ENCODE measurements around the gene CACNG5. TPM values are rescaled to one million over a fixed set of nuclear protein-coding genes. Genes with fewer than 3 reads are reported as not detected.

CACNG5 gene
- total RNA-seq, 1 donor, result not detected

DNA sequence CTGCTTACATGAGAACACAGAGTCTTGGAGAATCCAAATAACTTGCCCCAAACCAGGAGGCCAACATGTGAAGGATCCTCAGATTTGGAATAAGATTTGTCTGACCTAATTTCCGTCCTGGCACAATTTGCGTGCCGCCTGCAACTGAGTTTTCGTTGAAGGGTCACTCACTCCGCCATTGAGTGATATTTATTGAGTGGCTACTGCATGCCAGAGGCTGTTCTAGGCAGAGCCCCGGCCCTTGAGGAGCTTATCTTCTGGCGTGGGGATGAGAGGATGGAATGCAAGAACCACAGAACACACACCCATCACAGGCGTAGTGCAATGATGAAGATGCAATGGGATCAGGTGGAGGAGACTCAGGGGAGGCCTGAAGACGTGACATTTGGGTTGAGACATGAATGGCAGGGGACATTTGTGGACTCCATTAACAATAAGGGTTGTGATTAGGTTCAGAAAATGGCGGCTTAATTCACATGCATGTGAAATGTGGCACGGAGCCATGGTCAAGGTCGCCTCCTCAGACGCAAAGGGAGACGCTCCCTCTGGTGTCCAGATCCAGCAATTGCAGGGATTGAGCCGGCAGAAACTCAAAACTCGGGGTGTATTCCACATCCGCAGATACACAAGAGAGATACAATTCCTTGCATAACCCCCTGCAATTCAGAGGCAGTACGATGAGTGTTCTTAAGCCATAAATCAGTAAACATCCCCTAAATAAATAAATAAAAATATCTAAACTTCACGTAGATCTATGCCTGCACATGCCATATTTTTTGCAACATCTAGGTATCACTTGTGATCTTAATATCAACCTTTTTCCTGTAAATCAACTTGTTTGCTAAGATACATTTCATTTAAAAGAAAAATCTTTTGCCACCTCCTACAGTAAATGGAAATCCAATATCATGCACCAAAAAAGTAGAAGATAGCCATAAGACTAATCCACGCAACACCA lies 71.7 kb downstream of the CACNG5 start:
- peak; percentile 82 for DNase-seq (ENCODE audit: low read depth)
- TF ChIP-seq, protein P1, sequence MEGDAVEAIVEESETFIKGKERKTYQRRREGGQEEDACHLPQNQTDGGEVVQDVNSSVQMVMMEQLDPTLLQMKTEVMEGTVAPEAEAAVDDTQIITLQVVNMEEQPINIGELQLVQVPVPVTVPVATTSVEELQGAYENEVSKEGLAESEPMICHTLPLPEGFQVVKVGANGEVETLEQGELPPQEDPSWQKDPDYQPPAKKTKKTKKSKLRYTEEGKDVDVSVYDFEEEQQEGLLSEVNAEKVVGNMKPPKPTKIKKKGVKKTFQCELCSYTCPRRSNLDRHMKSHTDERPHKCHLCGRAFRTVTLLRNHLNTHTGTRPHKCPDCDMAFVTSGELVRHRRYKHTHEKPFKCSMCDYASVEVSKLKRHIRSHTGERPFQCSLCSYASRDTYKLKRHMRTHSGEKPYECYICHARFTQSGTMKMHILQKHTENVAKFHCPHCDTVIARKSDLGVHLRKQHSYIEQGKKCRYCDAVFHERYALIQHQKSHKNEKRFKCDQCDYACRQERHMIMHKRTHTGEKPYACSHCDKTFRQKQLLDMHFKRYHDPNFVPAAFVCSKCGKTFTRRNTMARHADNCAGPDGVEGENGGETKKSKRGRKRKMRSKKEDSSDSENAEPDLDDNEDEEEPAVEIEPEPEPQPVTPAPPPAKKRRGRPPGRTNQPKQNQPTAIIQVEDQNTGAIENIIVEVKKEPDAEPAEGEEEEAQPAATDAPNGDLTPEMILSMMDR (IDR thresholded peaks at IDR 0.05; ENCODE audit: insufficient read depth, low read length), result peak; percentile 97
- H3K4me3 ChIP-seq (ENCODE audit: low read depth, low read length), result no peak overlapping the region

DNA sequence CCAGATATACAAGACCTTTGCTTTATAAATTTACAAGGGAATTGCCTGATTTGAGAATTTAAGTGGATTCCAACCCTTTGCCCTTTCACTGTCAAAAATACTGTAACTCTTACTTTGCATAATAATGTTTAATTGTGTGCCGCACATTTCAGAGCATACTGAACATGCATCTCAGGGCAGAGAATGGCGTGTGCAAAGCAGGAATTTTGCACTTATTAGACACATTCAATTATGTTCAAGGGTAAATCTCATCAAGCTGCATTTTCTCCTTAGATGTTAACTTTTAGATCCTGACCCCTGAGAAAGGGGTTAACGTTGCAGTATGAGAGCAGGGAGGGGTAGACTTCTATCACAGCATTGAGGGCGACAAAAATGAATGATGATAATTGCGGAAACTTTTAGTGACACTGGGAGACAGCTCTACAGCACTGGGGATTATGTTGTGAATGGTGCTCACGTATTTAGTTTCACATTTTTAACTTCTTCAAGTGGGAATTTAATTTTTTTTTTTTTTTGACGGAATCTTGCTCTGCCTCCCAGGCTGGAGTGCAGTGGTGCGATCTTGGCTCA lies 75.0 kb downstream of the CACNG5 start:
- TF ChIP-seq, protein P1 (IDR thresholded peaks at IDR 0.05; ENCODE audit: insufficient read depth, low read length), result no peak
- no peak for DNase-seq (ENCODE audit: low read depth)

DNA sequence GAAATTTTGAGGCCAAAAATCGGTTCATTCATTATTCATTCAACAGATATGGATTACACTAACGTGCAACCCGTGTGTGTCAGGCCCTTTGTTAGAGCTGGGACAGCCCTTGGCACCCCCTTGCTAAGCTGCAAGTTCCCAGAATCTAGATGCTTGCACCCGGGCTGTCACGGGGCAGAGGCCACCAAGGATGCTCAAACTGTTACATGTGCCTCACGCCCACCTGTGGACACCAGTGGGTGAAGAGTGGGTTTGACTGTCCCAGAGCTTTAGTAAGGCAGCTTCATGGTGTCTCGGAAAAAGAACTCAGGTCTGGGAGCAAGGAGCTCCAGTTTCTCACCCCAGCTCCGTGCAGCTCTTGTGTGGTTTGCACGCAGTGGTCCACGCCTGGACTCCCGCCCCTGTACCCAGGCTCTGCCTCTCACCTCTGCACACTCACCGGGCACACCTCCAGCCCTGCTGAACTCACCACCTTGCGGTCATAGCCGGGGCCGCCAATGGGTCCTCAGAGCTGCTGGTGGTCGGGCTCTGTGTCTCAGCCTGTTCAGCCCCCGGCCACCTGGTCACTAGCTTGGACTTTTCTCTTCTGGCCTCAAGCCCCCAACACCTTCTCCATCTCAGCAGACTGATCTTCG lies 75.9 kb downstream of the CACNG5 start:
- no peak overlapping the region for H3K4me3 ChIP-seq (ENCODE audit: low read depth, low read length)
- no peak for DNase-seq (ENCODE audit: low read depth)
- TF ChIP-seq, protein P1 (IDR thresholded peaks at IDR 0.05; ENCODE audit: insufficient read depth, low read length), result no peak

More for the DNA sequence above, 75.0 kb downstream of the CACNG5 start:
- H3K4me3 ChIP-seq (ENCODE audit: low read depth, low read length), result no peak overlapping the region

DNA sequence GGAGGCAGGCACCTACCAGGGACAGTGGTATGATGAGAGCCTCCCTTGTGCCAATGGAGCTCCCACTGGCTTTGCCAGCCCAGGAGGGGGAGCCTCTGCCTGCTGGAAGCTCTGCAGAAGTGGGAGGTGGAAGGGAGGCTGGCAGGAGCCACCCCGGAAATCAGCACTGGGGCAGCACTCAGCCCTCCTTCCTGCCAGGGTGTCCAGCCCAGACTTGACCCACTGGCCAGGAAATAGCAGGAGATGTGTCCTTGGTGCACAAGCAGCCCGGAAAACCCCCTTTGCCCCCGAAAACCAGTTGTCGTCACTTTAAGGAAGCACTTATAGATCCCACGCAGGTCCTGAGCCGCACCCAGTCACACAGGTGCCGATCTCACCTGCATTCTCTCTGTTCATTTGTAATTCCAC lies 80.3 kb downstream of the CACNG5 start:
- TF ChIP-seq, protein P1 (IDR thresholded peaks at IDR 0.05; ENCODE audit: insufficient read depth, low read length), result peak; percentile 2
- DNase-seq (ENCODE audit: low read depth), result no peak
- H3K4me3 ChIP-seq (ENCODE audit: low read depth, low read length), result no peak overlapping the region

DNA sequence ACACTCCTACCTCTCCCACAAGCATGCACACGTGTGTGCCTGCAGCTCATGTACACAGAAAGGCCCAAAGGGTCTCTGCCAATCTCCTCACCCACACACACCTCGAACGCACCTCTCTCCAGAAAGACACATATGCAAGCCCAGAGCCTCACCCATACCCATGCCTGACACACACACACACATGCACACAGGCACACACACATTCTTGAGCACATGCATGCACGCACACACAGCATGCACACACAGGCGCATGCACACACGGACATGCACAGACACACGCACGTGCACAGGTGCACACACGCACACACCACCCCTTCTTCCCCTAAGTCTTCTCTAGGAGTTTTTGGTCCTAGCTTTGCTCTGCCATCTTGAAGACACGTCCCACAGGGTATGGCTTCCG lies 80.9 kb downstream of the CACNG5 start:
- no peak for DNase-seq (ENCODE audit: low read depth)
- TF ChIP-seq, protein P1 (IDR thresholded peaks at IDR 0.05; ENCODE audit: insufficient read depth, low read length), result no peak
- no peak overlapping the region for H3K4me3 ChIP-seq (ENCODE audit: low read depth, low read length)

DNA sequence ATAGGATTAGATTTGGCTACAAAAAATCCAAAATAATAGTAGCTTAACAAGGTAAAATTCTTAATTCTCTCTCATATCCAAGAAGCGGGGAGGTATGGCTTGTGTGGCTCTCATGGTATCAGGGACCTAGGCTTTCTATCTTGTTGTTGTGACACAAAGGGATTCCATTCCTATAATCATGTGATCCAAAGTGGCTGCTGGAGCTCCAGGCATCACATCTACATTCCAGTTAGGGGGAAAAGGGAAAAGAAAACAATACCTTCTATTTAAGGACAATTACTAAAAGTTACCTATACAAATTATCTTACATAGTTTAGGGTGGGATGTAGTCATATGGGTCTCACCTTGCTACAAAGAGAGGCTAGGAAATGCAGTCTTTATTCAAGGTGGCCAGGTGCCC lies 82.0 kb downstream of the CACNG5 start:
- TF ChIP-seq, protein P1 (IDR thresholded peaks at IDR 0.05; ENCODE audit: insufficient read depth, low read length), result no peak
- DNase-seq (ENCODE audit: low read depth), result no peak

More for the DNA sequence above, 82.0 kb downstream of the CACNG5 start:
- no peak overlapping the region for H3K4me3 ChIP-seq (ENCODE audit: low read depth, low read length)

All from fibroblast of the aortic adventitia (primary cell).